ENCODE results near the gene ZBTB7C.

Gene ZBTB7C

DNA sequence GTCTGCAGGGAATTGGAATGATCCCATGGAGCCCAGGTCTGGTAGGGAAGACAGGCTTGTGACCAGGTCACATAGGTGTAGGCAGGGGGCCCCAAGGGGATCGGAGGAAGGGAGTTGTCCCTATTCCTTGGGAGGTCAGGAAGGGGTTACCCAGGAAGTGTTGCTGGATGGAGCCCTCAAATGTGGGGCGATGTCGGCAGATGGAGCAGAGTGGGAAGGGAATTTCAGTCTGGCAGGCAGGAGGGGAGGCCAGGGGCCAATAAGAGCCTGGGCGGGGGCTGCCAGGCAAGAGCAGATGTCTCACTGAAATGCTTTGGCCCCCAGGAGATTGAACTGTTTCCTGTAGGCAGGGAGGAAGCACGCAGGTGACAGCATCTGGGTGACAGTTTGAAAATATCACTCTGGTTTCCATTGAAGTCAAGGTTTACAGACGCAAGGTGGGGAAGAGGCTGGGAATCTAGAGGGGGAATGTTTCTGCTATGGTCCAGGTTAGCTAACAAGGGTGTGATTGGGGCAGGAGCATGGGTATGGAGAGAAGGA lies 397.2 kb downstream of the ZBTB7C start:
- DNase-seq (ENCODE audit: extremely low spot score): no peak
- ChIA-PET CTCF (no interaction called here), POLR2A (no interaction called here)
- TF ChIP-seq ELF4 (IDR thresholded peaks at IDR 0.05) (no peak), L3MBTL2 (conservative IDR thresholded peaks at IDR 0.05) (no peak), FOXA1 (IDR thresholded peaks at IDR 0.05) (no peak), FOXK2 (IDR thresholded peaks at IDR 0.05) (no peak), CTBP1 (IDR thresholded peaks at IDR 0.05; ENCODE audit: borderline replicate concordance) (no peak), SUZ12 (IDR thresholded peaks at IDR 0.05) (no peak), NFRKB (IDR thresholded peaks at IDR 0.05) (no peak), ZNF384 (IDR thresholded peaks at IDR 0.05) (no peak), TARDBP (IDR thresholded peaks at IDR 0.05) (no peak), FOXM1 (IDR thresholded peaks at IDR 0.05; ENCODE audit: borderline replicate concordance) (no peak), SP1 (IDR thresholded peaks at IDR 0.05) (no peak), LEF1 (IDR thresholded peaks at IDR 0.05; ENCODE audit: borderline replicate concordance) (no peak), BHLHE40 (IDR thresholded peaks at IDR 0.05; ENCODE audit: borderline replicate concordance) (no peak), ARNT (IDR thresholded peaks at IDR 0.05) (no peak), HDGF (IDR thresholded peaks at IDR 0.05; ENCODE audit: borderline replicate concordance) (no peak)
- TF ChIP-seq, protein P1, sequence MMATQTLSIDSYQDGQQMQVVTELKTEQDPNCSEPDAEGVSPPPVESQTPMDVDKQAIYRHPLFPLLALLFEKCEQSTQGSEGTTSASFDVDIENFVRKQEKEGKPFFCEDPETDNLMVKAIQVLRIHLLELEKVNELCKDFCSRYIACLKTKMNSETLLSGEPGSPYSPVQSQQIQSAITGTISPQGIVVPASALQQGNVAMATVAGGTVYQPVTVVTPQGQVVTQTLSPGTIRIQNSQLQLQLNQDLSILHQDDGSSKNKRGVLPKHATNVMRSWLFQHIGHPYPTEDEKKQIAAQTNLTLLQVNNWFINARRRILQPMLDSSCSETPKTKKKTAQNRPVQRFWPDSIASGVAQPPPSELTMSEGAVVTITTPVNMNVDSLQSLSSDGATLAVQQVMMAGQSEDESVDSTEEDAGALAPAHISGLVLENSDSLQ (IDR thresholded peaks at IDR 0.05): no peak

- DNase-seq (ENCODE audit: extremely low spot score): no peak
- POLR2A ChIA-PET: no interaction called here
- TF ChIP-seq, protein P1 (IDR thresholded peaks at IDR 0.05): no peak
- no peak for TF ChIP-seq LEF1 (IDR thresholded peaks at IDR 0.05; ENCODE audit: borderline replicate concordance)
- no peak for TF ChIP-seq SUZ12 (IDR thresholded peaks at IDR 0.05)
- TF ChIP-seq FOXK2 (IDR thresholded peaks at IDR 0.05): no peak
- TF ChIP-seq ELF4 (IDR thresholded peaks at IDR 0.05): no peak
- no peak for TF ChIP-seq BHLHE40 (IDR thresholded peaks at IDR 0.05; ENCODE audit: borderline replicate concordance)
- no peak for TF ChIP-seq HDGF (IDR thresholded peaks at IDR 0.05; ENCODE audit: borderline replicate concordance)
- no peak for TF ChIP-seq ZNF384 (IDR thresholded peaks at IDR 0.05)
- no peak for TF ChIP-seq L3MBTL2 (conservative IDR thresholded peaks at IDR 0.05)
- TF ChIP-seq CTBP1 (IDR thresholded peaks at IDR 0.05; ENCODE audit: borderline replicate concordance): no peak
- no peak for TF ChIP-seq FOXM1 (IDR thresholded peaks at IDR 0.05; ENCODE audit: borderline replicate concordance)
- TF ChIP-seq ARNT (IDR thresholded peaks at IDR 0.05): no peak
- TF ChIP-seq SP1 (IDR thresholded peaks at IDR 0.05): no peak
- no peak for TF ChIP-seq FOXA1 (IDR thresholded peaks at IDR 0.05)
- no peak for TF ChIP-seq TARDBP (IDR thresholded peaks at IDR 0.05)
- TF ChIP-seq NFRKB (IDR thresholded peaks at IDR 0.05): no peak
- CTCF ChIA-PET: interaction anchor here (0.5 to 1.0 kb wide), 2 partner anchors 57 to 254 kb away, joined by 3 read pairs; no protein-coding TSS in a partner anchor
Observed at GRCh38 chr18:48010264-48010663, 398.9 kb downstream of the ZBTB7C start.

- ChIA-PET POLR2A (no interaction called here), CTCF (interaction anchor here (1.0 kb wide), 1 partner anchor 253 kb away, joined by 3 read pairs; no protein-coding TSS in a partner anchor)
- no peak for TF ChIP-seq FOXA1 (IDR thresholded peaks at IDR 0.05)
- TF ChIP-seq FOXM1 (IDR thresholded peaks at IDR 0.05; ENCODE audit: borderline replicate concordance): no peak
- no peak for TF ChIP-seq NFRKB (IDR thresholded peaks at IDR 0.05)
- no peak for TF ChIP-seq LEF1 (IDR thresholded peaks at IDR 0.05; ENCODE audit: borderline replicate concordance)
- TF ChIP-seq SP1 (IDR thresholded peaks at IDR 0.05): no peak
- TF ChIP-seq, protein P1 (IDR thresholded peaks at IDR 0.05): no peak
- no peak for TF ChIP-seq CTBP1 (IDR thresholded peaks at IDR 0.05; ENCODE audit: borderline replicate concordance)
- TF ChIP-seq L3MBTL2 (conservative IDR thresholded peaks at IDR 0.05): no peak
- no peak for TF ChIP-seq ZNF384 (IDR thresholded peaks at IDR 0.05)
- TF ChIP-seq HDGF (IDR thresholded peaks at IDR 0.05; ENCODE audit: borderline replicate concordance): no peak
- no peak for TF ChIP-seq SUZ12 (IDR thresholded peaks at IDR 0.05)
- no peak for TF ChIP-seq TARDBP (IDR thresholded peaks at IDR 0.05)
- TF ChIP-seq FOXK2 (IDR thresholded peaks at IDR 0.05): no peak
- DNase-seq (ENCODE audit: extremely low spot score): no peak
Observed at GRCh38 chr18:48009116-48009745, 400.0 kb downstream of the ZBTB7C start.

DNA sequence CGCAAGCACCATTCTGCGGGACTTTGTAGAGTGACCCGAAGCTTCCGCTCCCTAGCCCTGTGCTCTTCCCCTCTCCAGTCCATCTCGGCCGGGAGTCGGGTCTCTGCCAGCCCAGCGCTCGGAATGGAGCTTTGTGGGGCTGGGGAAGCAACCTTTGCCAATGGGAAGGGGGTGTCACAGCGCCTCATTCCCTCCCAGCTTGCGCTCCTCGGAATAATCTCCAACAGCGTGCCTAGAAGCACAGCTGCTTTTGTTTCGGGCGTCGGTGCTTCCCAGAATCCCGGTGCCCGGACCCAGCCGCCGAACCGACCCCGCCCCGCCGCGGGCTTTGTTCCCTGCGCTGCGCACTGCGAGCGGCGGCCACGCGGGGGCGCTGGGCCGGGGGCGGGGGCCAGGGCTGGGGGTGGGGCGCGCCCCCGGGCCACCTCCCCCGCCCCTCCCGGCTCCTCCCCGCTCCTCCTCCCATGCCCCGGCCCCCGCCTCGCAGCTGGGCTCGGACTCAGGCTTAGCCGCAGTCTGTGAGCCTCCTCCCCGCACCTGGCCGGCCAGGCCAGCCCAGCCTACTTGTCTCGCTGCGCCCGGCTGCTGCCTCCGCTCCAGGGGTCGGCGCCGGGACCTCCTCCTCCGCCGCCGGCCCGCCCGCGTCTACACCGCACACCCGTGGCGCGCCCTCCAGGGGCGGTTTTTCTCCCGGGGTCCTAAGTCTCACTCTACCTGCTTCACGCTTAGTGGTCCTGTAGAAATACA lies 401.1 kb downstream of the ZBTB7C start:
- POLR2A ChIA-PET: no interaction called here
- CTCF ChIA-PET: interaction anchor here (1.3 kb wide), 1 partner anchor 11 kb away, joined by 8 read pairs; no protein-coding TSS in a partner anchor
- TF ChIP-seq FOXM1 (IDR thresholded peaks at IDR 0.05; ENCODE audit: borderline replicate concordance): no peak
- TF ChIP-seq CTBP1 (IDR thresholded peaks at IDR 0.05; ENCODE audit: borderline replicate concordance): no peak
- no peak for TF ChIP-seq NFRKB (IDR thresholded peaks at IDR 0.05)
- TF ChIP-seq TARDBP (IDR thresholded peaks at IDR 0.05): no peak
- TF ChIP-seq ELF4 (IDR thresholded peaks at IDR 0.05): no peak
- no peak for TF ChIP-seq HDGF (IDR thresholded peaks at IDR 0.05; ENCODE audit: borderline replicate concordance)
- no peak for TF ChIP-seq SUZ12 (IDR thresholded peaks at IDR 0.05)
- no peak for TF ChIP-seq L3MBTL2 (conservative IDR thresholded peaks at IDR 0.05)
- TF ChIP-seq, protein P1 (IDR thresholded peaks at IDR 0.05): no peak
- TF ChIP-seq ARNT (IDR thresholded peaks at IDR 0.05): no peak
- no peak for TF ChIP-seq SP1 (IDR thresholded peaks at IDR 0.05)
- no peak for TF ChIP-seq BHLHE40 (IDR thresholded peaks at IDR 0.05; ENCODE audit: borderline replicate concordance)
- TF ChIP-seq FOXA1 (IDR thresholded peaks at IDR 0.05): no peak
- peak; percentile 80 for DNase-seq (ENCODE audit: extremely low spot score)
